ENCODE measurements around the gene NMNAT2. TPM values are rescaled to one million over a fixed set of nuclear protein-coding genes. Genes with fewer than 3 reads are reported as not detected.

Gene NMNAT2
- total RNA-seq, 1 experiment from 2014 or later = 1.6 TPM

DNA sequence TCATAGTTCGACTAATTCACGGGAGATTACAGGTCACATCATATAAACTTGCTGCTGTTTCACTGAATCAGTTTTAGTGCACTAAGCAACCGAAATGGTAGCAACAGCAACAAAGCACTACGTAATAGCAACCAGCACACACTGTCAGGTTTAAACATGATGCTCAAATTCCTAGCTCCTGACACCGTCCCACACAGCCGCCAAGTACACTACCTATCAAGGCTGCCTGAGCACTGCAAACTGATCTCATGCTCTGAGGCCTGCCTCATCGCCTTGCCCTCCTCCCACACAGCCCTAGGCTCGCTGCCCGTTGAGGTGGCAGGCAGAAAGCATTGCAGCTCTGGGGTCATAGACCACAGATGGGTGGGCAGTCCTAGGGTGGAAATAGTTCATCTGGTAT lies 219.7 kb downstream of the NMNAT2 start:
- Histone ChIP-seq H3K27me3 (ENCODE audit: control insufficient read depth, insufficient read depth, low read length) (no peaks in the 10 kb centered on the region), H3K4me3 (ENCODE audit: insufficient read depth, low read depth, low read length) (no peak overlapping the region), H3K36me3 (replicated peaks; ENCODE audit: control insufficient read depth, insufficient read depth, low read length) (no peaks in the 10 kb centered on the region)
- no peak for DNase-seq

Other genes with a start within 250 kb of the NMNAT2 start
- gene LAMC2, start 232.1 kb downstream of the NMNAT2 start, total RNA-seq (2014; rRNA removed; shearing (Covaris generic)) = 2.0 and 3.0 TPM in 2 replicates
- gene SMG7, start 54.1 kb upstream of the NMNAT2 start, total RNA-seq (2014; rRNA removed; shearing (Covaris generic)) = 21.9 and 37.6 TPM in 2 replicates
- gene NCF2, start 172.1 kb upstream of the NMNAT2 start, total RNA-seq (2014; rRNA removed; shearing (Covaris generic)) = 0.14 TPM in 1 of 2 replicates, not detected in the other
- gene ARPC5, start 217.4 kb upstream of the NMNAT2 start, total RNA-seq (2014; rRNA removed; shearing (Covaris generic)) = 104 and 133 TPM in 2 replicates
- gene APOBEC4, start 234.9 kb upstream of the NMNAT2 start, total RNA-seq (2014; rRNA removed; shearing (Covaris generic)) = not detected in 2 replicates

Data from H7 (cell line).